Neutrophil (primary cell): ENCODE measurements around the gene C13orf46.

Source experiments
- H3K27ac ChIP-seq: fragments of 200-600 bp; sonication (generic); 2 replicates; pipeline ENCODE4 v1.5.1; 2016; ENCODE audit warnings: mild to moderate bottlenecking, moderate library complexity
- H3K27me3 ChIP-seq: fragments of 200-600 bp; sonication (generic); 2 replicates; pipeline ENCODE4 v1.6.0; 2016; ENCODE audit warnings: mild to moderate bottlenecking
- H3K36me3 ChIP-seq: fragments of 200-600 bp; sonication (generic); 2 replicates; pipeline ENCODE4 v1.5.1; 2017
- H3K4me1 ChIP-seq, 2 experiments: fragments of 200-600 bp in 1 of 2; sonication (generic) in 1 of 2; 1 replicate in 1 of 2; 2 replicates in 1 of 2; pipeline versions ENCODE4 v1.5.1 to v1.6.1; 2013 to 2016; ENCODE audit warnings: low read depth in 1 of 2, low read length in 1 of 2, mild to moderate bottlenecking in 1 of 2, moderate library complexity in 1 of 2; ENCODE audit not compliant: control insufficient read depth in 1 of 2, insufficient read depth in 1 of 2
- H3K4me3 ChIP-seq, 2 experiments: fragments of 200-600 bp in 1 of 2; sonication (generic) in 1 of 2; 1 replicate in 1 of 2; 2 replicates in 1 of 2; pipeline ENCODE4 v1.5.1; 2013 to 2016; ENCODE audit warnings: low read depth in 1 of 2, low read length in 1 of 2, mild to moderate bottlenecking in 1 of 2, moderate library complexity in 1 of 2
- H3K9me3 ChIP-seq: fragments of 200-600 bp; sonication (generic); 2 replicates; pipeline ENCODE4 v1.5.1; 2016
- CTCF ChIP-seq: fragments of 200-600 bp; sonication (generic); IDR thresholded peaks from 2 replicates; pipeline ENCODE4 v1.5.1; 2016; ENCODE audit warnings: antibody characterized with exemption

C13orf46 gene

GRCh38 chr13:113926301-113926761 is 47.5 kb downstream of the C13orf46 start:
- Histone ChIP-seq H3K9me3 (no peaks in the 10 kb centered on the region), H3K27me3 (peaks cover 28% of the 10 kb centered on the region), H3K27ac (no peak overlapping the region), H3K36me3 (no peaks in the 10 kb centered on the region), H3K4me3 (no peak overlapping the region), H3K4me1 (no peaks in the 10 kb centered on the region)
- TF ChIP-seq CTCF = no peak

- Histone ChIP-seq H3K36me3 (no peaks in the 10 kb centered on the region), H3K9me3 (no peaks in the 10 kb centered on the region), H3K27me3 (peaks cover 20% of the 10 kb centered on the region), H3K27ac (no peak overlapping the region), H3K4me1 (no peaks in the 10 kb centered on the region), H3K4me3 (no peak overlapping the region)
- no peak for TF ChIP-seq CTCF
These were observed 49.5 kb downstream of the C13orf46 start for GRCh38 chr13:113924184-113924901.

GRCh38 chr13:113923376-113924063 is 50.4 kb downstream of the C13orf46 start:
- no peaks in the 10 kb centered on the region for H3K4me1 ChIP-seq
- TF ChIP-seq CTCF = no peak
- H3K27me3 ChIP-seq = peaks cover 18% of the 10 kb centered on the region
- no peaks in the 10 kb centered on the region for H3K9me3 ChIP-seq
- no peaks in the 10 kb centered on the region for H3K36me3 ChIP-seq
- H3K4me3 ChIP-seq = no peak overlapping the region
- no peak overlapping the region for H3K27ac ChIP-seq

- Histone ChIP-seq H3K4me3 (no peak overlapping the region), H3K27me3 (peaks cover 8% of the 10 kb centered on the region), H3K27ac (no peak overlapping the region), H3K9me3 (no peaks in the 10 kb centered on the region), H3K4me1 (no peaks in the 10 kb centered on the region), H3K36me3 (no peaks in the 10 kb centered on the region)
- no peak for TF ChIP-seq CTCF
These were observed 51.3 kb downstream of the C13orf46 start for GRCh38 chr13:113922412-113923118.

GRCh38 chr13:113921763-113922162 is 52.1 kb downstream of the C13orf46 start:
- no peak overlapping the region for H3K27ac ChIP-seq
- H3K4me3 ChIP-seq = no peak overlapping the region
- H3K27me3 ChIP-seq = no peaks in the 10 kb centered on the region
- no peak for TF ChIP-seq CTCF
- no peaks in the 10 kb centered on the region for H3K4me1 ChIP-seq
- H3K36me3 ChIP-seq = no peaks in the 10 kb centered on the region
- no peaks in the 10 kb centered on the region for H3K9me3 ChIP-seq
